Measurements from ENCODE around the gene FCN2. TPM values are rescaled to one million over a fixed set of nuclear protein-coding genes. Genes with fewer than 3 reads are reported as not detected.

Gene FCN2
- polyA plus RNA-seq, 2 of the 4 experiments (the other 2 are of a cell fraction), result not detected

DNA sequence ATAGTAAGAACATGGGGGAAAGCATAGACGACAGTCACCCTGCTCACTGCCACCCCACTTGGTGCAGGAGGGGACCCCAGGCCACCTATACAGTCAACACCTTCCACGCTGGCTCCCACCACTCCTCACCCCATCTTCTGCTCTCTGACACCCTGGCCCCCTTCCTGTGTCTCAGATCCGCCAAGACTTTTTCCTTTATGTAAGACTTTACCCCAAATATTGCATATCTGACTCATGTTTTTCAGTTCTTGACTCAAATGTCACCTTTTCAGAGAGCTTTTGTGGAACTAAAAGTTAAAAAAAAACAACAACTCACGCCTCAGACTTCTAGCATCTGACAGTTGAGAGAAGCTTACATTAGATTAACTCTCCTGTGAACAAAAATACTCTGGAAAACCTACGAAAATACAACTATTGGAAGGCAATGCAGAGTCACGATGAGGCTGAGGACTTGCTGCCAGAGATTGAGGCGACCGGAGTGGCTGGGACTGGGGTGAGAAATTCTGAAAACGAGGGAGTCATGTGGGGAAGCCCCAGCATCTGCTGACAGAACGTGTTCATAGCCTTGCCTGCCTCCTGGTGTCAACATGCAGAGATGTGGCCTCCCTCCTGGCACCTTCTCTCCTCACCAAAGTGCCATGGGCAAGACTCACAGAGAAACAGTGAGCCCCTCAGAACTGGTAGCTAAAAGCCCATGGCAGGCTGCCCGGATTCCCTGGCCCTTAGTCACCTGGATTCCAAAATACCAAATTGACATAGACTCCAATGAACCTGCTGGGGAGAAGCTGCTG lies 22.4 kb upstream of the FCN2 start:
- TF ChIP-seq SMC3 (IDR thresholded peaks at IDR 0.05) (no peak), RAD21 (conservative IDR thresholded peaks at IDR 0.05 in 1 of 2, IDR thresholded peaks at IDR 0.05 in 1 of 2) (peak in 1 of 2 experiments; percentile 3; a peak in 2 of 5 replicates)
- TF ChIP-seq, protein P1, sequence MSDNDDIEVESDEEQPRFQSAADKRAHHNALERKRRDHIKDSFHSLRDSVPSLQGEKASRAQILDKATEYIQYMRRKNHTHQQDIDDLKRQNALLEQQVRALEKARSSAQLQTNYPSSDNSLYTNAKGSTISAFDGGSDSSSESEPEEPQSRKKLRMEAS (IDR thresholded peaks at IDR 0.05), result peak; percentile 28; the same call in 1 of the 2 replicates
- POLR2A ChIA-PET, result no interaction called here
- peak; percentile 66 to 73 for ATAC-seq
- CTCF ChIA-PET, result no interaction called here
- Histone ChIP-seq H3K4me2 (peak overlapping the region; percentile 33), H3K9me3 (peaks cover 4% of the 10 kb centered on the region; the same call in 1 of the 3 replicates), H3K4me3 (no peak overlapping the region), H3K27ac (0 out of 6 replicates have a peak overlapping the region, but pooled peaks of 1 of the 2 experiments have one; percentile 20), H3K4me1 (peaks cover 11% of the 10 kb centered on the region)
- DNase-seq (ENCODE audit: low read depth in 1 of 2, low spot score in 1 of 2), result peak; percentile 25 to 30
- FAIRE-seq, result no peak
- WGBS (ENCODE audit: missing lambda C conversion rate), result 16% methylated on average over 11 of the region's 11 CpGs

- Histone ChIP-seq H3K4me3 (no peak overlapping the region), H3K4me2 (no peak overlapping the region), H3K4me1 (peaks cover 11% of the 10 kb centered on the region), H3K27ac (no peak overlapping the region), H3K9me3 (peaks cover 4% of the 10 kb centered on the region; the same call in 1 of the 3 replicates)
- TF ChIP-seq NPAS2 (CRISPR knock-in tag; IDR thresholded peaks at IDR 0.05; ENCODE audit: borderline replicate concordance), result no peak
- TF ChIP-seq SREBF2 (IDR thresholded peaks at IDR 0.05), result no peak
- no peak for TF ChIP-seq BHLHE40 (IDR thresholded peaks at IDR 0.05; ENCODE audit: low read depth, low read length)
- no peak for TF ChIP-seq RFX5 (IDR thresholded peaks at IDR 0.05)
- TF ChIP-seq HOXB13 (CRISPR knock-in tag; IDR thresholded peaks at IDR 0.05; ENCODE audit: low read depth), result no peak
- TF ChIP-seq REST (IDR thresholded peaks at IDR 0.05), result no peak
- TF ChIP-seq, protein P1 (IDR thresholded peaks at IDR 0.05), result no peak
- TF ChIP-seq EHF (CRISPR knock-in tag; IDR thresholded peaks at IDR 0.05), result no peak
- no peak for TF ChIP-seq ZNF302 (CRISPR knock-in tag; IDR thresholded peaks at IDR 0.05)
- no peak for TF ChIP-seq EP300 (IDR thresholded peaks at IDR 0.05)
- TF ChIP-seq CHD2 (IDR thresholded peaks at IDR 0.05; ENCODE audit: low read length, partially characterized antibody), result no peak
- no peak for TF ChIP-seq ESRRA (IDR thresholded peaks at IDR 0.05; ENCODE audit: borderline replicate concordance, low read length)
- no peak for TF ChIP-seq HOXA7 (CRISPR knock-in tag; IDR thresholded peaks at IDR 0.05)
- no peak for TF ChIP-seq TFCP2L1 (CRISPR knock-in tag; IDR thresholded peaks at IDR 0.05)
- TF ChIP-seq RAD21 (conservative IDR thresholded peaks at IDR 0.05 in 1 of 2, IDR thresholded peaks at IDR 0.05 in 1 of 2), result no peak
- no peak for TF ChIP-seq CBX8 (IDR thresholded peaks at IDR 0.05)
- no peak for TF ChIP-seq HEYL (CRISPR knock-in tag; IDR thresholded peaks at IDR 0.05)
- TF ChIP-seq PHF8 (IDR thresholded peaks at IDR 0.05; ENCODE audit: borderline replicate concordance, low read depth), result no peak
- TF ChIP-seq HDAC2 (IDR thresholded peaks at IDR 0.05), result no peak
- ChIA-PET POLR2A (no interaction called here), CTCF (no interaction called here)
- ATAC-seq, result no peak
- no peak for FAIRE-seq
- WGBS (ENCODE audit: missing lambda C conversion rate), result 53% methylated on average over 13 of the region's 13 CpGs
- no peak for DNase-seq (ENCODE audit: low read depth in 1 of 2, low spot score in 1 of 2)
Measured at GRCh38 chr9:134860510-134860909, 20.1 kb upstream of the FCN2 start.

Measured in A549 (cell line).